Esophagus mucosa (tissue), 1 donor: ENCODE data around the gene ZNF397. TPM values are rescaled to one million over a fixed set of nuclear protein-coding genes. Genes with fewer than 3 reads are reported as not detected.
A peak's percentile ranks its signal among the peaks of the same experiment; 100 is the strongest.
"Not testable (repeated sequence)": the region's sequence is repeated elsewhere in the genome, so short reads cannot be mapped to it uniquely, and the experiment has no call there.

Experiments used
- ATAC-seq: fragments of 200-7000 bp; cut with Tn5 transposase; one replicate; pipeline ENCODE4 v1.9.1; 2020
- total RNA-seq: library from RNA; stranded (reverse); gene quantifications from one replicate; pipeline ENCODE4 v1.2.4, GENCODE V29; 2023
- donor health status: DM: yes; HTN: yes; CAD: no.

The ZNF397 gene
- 9.0 TPM for total RNA-seq

DNA sequence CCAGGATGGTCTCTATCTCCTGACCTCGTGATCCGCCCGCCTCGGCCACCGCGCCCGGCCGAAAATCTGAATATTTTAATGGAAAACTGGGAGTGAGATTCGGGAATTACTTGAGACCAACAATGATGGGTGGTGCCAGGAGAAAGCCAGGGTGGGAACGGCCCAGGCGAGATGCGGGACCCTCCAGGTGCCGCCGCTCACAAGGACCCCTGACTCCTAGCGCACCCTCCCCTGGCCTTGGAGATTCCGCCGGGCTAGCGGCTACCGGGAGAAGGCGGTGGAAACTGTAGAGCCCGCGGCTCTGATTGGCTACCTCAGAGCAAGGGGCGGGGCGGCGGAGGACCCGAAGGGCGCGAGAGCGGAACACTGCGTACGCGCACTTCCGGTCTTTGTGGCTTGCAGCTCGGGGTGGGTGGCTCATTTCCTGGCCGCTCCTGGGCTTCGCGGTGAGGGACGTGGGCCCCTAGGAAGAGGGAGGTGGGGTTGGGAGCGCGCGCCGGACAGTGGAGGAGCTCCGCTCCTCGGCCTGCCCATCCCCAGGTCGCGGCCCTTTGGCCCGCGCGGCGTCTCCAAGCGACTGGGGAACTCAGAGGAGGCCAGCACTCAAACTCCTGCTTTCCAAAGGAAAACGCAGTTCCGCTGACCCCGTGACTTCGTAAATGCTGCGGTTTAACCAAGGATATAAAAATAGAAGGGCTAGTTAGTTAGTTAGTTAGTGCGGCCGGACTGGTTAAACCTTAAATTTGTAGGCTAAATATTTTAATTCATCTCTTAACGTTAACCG is at the start of gene ZNF397:
Gene ZNF397, plus strand, starts transcription at position 371 of the 784 bp plus-strand sequence. CDS start 1,437 bp downstream, outside the sequence.
- ATAC-seq = peak; percentile 100

DNA sequence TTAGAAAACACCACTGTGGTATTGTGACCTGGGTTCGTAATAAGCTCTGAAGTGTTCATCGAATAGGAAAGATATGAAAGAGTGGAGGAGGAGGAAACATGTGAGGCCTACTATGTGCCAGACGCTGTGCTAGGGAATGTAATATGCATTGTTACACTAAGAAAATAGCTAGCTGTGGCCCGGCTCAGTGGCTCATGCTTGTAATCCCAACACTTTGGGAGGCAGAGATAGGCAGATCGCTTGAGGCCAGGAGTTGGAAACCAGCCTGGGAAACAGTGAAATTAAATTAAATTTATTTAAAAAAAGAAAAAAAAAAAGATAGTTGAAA is 49.2 kb upstream of the ZNF397 start:
- ATAC-seq = no peak

DNA sequence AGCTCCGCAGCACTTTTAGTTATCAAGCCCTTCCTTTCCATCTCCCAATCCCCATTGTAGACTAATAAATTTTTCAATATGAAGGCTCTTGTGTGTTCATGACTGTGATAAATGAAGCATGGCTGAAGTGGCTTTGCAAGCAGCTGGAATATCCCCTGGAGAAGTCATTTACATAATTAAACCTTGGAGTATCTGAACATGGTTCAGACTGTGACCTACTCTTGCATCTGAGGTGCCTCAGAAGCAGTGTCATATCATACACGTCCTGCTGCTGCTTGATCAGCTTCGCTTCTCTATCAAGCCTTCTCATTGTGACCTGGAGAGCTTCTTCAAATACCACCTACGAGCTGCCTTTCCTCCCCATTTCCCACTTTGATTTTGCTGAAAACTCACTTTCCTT is 48.4 kb upstream of the ZNF397 start:
- no peak for ATAC-seq

DNA sequence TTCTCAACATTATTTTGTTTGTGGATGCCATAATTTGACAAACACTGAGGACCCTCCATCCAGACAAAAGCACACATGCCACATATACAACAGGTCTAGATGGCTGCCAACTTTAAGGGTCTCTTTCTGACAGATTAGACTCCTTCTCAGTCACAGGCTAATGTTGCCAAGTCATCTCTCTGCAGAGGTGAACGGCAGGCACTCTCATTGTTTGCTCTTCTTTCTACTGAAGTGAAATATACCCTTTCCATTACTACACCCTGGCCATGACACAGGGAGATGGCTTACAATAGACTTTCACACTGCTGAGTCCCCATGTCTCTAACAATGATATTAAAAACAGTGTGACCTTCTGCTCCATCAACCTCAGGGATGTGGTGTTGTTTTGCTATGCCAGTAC is 47.5 kb upstream of the ZNF397 start:
- no peak for ATAC-seq

DNA sequence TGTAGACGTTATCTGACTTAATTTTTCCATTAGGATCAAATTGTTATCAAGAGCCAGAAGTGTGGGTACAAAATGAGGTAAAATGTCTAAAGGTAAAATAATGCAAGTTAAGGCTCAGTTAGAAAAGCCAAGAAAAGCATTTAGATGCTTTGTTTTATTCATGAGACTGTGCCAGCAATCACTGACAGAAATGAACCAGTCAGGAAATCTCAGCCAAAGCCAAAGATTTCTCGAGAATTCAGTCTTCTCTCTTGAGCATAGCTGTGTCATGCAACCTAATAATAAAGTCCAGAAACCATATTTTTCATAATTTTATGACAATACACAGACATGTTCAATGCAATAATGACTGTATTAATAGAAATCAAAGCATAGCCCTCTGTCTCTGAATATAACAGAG is 43.5 kb upstream of the ZNF397 start:
- no peak for ATAC-seq

DNA sequence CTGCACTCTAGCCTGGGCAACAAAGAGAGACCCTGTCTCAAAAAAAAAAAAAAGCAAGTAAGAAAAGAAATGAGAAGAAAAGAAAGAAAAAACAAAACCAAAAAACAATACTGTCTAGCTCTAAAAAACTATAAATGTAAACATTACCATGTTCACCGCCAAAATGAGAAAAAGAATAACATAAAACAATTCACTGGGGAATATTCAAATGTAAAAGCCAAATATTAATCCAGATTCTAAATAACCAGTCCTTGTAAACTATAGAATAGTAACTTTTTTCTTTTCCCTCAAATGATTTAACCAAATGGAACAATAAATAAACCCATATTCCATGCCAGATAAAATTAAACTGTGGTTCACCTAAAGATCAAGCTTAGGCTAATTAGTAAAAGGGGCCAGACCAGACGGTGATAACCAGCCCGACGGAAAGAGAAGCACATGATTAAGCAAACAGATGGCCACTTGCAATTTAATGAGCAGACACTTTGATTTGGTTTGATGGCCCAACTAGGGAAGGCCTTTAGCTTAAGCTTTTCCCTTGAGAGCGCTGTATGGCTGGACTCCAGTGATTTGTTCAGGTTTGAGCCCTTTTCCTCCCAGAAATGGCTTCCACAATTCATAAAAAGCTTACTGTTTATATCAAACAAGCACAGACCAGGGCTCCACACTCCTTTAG is 39.4 kb upstream of the ZNF397 start:
- ATAC-seq = no peak

DNA sequence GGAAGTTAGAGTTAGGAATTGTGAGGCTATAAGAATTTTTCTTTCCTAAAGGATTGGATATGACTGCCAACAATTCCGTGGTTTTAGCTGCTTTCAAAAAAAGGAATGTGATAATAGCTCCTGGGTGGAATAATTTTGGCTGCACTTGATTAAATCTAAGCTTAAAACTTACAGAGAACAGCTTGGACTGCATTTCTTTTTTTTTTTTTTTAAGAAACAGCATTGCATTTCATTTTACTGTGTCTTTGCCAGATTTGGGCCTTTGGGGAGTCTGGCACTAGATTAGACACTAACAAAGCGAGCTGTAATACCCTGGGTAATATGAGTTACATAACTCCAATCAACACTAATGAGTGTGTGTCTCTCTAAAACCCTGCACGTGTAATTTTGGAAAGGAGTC is 37.8 kb upstream of the ZNF397 start:
- ATAC-seq = no peak

DNA sequence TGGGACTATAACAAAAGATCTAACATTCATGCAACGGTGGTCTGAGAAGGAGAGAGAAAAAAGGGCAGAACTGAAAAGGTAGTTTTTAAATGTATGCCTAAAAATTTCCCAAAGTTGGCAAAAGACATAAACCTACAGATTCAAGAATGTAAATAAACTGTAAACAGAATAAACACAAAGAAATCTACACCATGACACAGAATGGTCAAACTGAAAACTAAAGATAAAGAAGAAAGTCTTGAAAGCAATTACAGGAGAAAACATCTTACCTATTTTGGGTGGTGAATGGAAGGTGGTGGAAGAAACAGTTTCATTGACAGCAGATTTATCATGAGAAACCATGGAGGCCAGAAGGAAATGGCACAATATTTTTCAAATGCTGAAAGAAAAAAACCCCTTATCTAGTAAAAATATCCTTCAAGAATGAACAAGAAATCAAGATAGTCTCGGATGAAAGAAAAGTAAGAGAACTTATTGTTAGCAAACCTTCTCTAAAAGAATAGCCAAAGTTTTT is 35.6 kb upstream of the ZNF397 start:
- no peak for ATAC-seq

DNA sequence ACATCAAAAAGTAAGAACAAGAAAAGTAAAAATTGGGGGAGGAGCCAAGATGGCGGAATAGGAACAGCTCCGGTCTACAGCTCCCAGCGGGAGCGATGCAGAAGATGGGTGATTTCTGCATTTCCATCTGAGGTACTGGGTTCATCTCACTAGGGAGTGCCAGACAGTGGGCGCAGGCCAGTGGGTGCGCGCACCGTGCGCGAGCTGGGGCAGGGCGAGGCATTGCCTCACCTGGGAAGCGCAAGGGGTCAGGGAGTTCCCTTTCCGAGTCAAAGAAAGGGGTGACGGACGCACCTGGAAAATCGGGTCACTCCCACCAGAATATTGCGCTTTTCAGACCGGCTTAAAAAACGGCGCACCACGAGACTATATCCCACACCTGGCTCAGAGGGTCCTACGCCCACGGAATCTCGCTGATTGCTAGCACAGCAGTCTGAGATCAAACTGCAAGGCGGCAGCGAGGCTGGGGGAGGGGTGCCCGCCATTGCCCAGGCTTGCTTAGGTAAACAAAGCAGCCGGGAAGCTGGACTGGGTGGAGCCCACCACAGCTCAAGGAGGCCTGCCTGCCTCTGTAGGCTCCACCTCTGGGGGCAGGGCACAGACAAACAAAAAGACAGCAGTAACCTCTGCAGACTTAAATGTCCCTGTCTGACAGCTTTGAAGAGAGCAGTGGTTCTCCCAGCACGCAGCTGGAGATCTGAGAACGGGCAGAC is 34.9 kb upstream of the ZNF397 start:
- ATAC-seq = not testable (repeated sequence)

DNA sequence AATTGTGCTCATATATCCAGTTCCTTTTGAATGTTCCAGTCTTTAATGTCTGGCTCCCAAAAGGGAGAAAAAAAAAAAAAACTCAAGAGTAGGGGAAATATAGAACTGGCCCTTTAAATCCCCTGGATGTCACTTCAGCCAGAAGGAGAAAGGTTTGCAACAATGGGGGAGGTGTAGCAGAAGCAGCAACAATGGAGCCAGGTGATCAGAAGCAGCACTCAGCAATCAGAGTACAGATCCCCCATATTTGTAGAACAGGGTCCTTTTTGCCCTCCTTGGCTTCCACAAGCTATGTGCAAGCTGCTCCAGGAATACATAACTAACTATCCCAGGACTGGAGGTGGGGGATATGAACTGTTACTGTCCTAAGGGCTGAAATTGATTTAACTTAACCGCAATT is 25.8 kb upstream of the ZNF397 start:
- ATAC-seq = no peak

DNA sequence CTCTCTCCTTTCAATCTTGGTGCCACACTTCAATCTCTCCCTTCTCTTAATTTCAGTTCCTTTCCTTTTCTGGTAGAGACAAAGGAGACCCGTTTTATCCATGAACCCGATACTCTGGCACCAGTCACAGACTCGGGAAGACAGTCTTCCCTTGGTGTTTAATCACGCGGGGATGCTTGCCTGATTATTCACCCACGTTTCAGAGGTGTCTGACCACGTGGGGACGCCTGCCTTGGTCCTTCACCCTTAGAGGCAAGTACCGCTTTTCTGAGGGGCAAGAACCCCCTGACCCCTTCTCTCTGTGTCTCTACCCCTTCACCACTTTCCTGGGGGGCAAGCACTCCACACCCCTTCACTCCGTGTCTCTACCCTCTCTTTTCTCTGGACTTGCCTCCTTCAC is 24.2 kb upstream of the ZNF397 start:
- not testable (repeated sequence) for ATAC-seq

DNA sequence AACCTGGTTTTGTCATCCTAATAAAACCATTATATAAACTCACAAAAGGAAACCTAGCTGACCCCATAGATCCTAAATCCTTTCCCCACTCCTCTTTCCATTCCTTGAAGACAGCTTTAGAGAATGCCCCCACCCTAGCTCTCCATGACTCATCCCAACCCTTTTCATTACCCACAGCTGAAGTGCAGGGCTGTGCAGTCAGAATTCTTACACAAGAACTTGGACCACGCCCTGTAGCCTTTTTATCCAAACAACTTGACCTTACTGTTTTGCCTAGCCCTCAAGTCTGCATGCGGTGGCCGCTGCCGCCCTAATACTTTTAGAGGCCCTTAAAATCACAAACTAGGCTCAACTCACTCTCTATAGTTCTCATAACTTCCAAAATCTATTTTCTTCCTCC is 21.5 kb upstream of the ZNF397 start:
- not testable (repeated sequence) for ATAC-seq

DNA sequence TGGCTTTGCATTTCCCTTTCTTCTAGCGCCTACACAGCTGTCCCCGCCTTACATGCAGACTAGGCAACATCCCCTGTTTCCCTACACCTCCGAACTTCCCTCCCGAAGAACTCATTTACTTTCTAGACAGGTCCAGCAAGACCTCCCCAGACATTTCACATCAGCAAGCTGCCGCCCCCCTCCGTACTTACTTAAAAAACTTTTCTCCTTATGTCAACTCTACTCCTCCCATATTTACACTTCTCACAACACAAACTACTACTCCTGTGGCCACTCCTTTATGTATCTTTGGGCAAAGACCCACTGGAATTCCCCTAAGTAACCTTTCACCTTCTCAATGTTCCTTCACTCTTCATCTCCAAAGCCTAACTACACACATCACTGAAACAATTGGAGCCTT is 20.4 kb upstream of the ZNF397 start:
- no peak for ATAC-seq

DNA sequence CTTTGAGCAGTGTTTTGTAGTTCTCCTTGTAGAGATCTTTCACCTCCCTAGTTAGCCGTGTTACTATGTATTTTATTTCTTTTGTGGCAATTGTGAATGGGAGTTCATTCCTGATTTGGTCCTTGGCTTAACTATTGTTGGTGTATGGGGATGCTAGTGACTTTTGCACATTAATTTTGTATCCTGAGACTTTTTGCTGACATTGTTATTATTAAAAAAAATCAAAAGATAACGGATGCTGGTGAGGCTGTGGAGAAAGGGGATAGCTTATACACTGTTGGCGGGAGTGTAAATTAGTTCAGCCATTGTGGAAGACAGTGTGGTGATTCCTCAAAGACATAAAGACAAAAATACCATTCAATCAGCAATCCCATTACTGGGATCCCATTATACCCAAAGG is 17.0 kb upstream of the ZNF397 start:
- ATAC-seq = no peak

DNA sequence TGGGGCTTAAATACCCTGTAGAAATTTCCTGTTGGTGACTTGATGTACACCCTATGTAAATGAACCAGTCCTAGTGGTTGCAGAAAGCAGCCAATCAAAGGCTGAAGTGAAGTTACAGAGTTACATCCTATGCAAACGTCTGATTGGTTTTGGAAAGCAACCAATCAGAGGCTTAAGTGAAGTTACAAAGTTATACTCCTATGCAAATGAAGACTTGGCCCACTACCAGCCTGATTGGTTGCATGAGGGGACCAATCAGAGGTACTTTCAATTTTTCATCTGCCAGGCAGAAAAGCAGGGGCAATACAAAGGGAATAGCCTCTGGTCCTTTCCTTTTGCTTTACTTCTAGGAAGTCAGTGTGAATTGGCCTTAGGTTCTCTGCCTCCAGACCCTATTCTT is 13.6 kb upstream of the ZNF397 start:
- no peak for ATAC-seq

DNA sequence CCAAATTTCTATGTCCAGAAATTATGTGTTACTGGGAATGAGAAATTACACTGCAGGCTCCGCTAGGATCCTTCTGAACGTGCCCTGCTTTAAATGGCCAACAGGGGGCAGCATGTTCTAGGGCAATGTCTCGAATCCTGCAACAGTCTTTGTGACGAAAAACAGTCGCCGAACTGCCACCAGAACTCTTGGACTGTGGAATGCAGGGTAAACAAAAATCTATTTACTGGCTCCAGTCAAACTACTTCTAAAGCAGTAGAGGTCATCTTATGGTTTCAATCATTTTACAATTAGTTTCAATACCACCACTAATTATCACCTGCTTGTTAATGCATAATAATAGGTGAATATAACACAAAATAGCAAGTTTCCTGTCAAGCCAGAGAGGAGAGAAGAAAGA is 9.8 kb upstream of the ZNF397 start:
- peak; percentile 81 for ATAC-seq

DNA sequence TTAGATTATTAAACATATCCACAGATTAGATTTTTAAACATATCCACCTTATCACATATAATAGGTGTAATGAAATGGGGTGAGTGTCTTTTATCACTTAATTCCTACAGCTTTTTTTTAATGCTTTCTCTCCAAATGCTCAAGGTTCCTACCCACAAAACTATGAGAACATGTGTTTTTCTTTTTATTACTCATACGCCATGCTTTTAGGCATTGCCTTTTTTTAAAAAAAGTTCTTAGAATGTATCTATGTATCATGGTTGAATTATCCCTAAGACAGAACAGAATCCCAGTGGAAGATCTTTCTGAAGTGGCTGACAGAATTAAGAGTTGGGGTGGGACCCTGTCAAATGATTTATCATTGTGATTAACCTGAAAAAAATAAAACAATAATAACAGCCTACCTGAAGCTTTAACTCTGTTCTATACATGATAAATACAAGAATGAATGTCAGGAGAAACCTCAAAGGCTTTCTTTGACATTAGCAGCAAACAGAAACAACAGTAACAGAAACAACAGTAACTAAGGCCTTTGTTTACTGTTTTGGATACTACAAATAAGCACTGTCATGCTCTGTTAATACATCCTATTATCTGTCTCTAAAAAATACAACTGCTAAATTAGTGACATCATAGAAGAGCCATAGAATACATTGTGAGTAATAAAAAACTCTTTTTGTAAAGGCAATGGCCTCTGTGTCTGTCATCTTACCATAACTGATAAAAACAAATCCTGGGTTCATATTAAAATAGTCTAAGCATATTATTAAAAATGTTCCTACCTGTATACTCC is 4.1 kb upstream of the ZNF397 start:
- no peak for ATAC-seq

DNA sequence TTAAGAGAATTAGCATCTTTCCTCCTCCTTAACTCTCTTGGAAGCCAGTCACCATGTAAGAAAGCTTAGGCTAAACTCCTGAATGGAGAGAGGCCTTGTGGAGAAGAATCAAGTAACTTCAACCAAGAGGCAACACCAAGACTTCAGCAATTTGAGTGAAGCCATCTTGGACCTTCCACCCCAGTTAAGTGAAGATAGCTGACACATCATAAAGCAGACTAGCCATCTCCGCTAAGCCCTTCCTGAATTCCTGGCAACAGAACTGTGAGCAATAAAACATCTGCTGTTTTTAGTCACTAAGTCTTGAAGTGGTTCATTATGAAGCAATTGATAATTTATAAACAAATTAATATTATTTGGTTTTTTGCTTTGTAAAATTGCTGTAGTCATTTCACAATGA is 1.5 kb upstream of the ZNF397 start:
- ATAC-seq = no peak

DNA sequence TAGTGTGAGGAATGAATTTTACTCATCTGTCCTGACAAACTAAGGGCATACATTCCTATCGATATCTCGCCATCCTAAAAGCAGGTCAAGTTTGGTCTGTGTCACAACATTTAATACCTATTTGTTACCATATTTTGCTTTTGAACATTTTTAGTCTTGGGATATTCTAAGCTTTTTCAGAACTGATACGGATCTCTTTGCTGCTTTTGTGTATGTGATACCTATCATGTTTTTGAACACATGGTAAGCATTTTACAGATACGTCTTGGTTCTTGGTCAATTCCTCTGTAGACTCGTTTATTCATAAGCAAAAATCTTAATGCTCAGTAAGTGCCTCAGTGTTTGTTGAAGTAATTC is 592 bp downstream of the ZNF397 start:
- no peak for ATAC-seq

DNA sequence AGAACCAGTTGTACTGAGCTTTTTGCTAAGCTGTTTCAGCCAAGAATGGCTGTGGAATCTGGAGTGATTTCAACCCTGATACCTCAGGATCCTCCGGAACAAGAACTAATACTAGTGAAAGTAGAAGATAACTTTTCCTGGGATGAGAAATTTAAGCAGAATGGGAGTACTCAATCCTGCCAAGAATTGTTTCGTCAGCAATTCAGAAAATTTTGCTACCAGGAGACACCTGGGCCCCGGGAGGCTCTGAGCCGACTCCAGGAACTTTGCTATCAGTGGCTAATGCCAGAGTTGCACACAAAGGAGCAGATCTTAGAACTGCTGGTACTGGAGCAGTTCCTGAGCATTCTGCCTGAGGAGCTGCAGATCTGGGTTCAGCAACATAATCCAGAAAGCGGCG is 1.6 kb downstream of the ZNF397 start:
- ATAC-seq = no peak

DNA sequence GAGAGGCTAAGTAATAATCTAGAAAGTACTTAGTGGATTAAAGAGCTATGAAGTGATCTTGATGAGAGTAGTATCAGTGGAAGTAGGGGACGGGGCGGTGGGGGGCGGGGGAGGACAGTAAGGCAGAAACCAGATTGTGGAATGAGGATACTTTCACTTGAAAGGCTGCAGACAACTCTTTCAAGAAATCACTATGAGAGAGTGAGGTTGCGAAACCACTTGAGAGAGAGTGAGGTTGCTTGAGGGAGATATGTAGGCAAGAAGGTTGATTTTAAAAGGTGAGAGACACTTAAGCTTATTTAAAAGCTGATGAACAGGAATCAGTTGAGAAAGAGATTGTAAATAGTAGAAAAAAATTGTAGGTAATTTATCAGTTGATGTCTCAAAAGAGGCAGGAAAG is 3.8 kb downstream of the ZNF397 start:
- no peak for ATAC-seq

DNA sequence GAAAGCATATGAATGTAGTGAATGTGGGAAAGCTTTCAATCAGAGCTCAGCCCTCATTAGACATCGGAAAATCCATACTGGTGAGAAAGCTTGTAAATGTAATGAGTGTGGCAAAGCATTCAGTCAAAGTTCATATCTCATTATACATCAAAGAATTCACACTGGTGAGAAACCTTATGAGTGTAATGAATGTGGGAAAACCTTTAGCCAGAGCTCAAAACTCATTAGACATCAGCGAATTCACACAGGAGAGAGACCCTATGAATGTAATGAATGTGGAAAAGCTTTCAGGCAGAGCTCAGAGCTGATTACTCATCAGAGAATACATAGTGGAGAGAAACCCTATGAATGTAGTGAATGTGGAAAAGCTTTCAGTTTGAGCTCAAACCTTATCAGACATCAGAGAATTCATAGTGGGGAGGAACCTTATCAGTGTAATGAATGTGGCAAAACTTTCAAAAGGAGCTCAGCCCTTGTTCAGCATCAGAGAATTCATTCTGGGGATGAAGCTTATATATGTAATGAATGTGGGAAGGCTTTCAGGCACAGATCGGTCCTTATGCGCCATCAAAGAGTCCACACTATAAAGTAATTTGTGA is 5.0 kb downstream of the ZNF397 start:
- ATAC-seq = no peak

DNA sequence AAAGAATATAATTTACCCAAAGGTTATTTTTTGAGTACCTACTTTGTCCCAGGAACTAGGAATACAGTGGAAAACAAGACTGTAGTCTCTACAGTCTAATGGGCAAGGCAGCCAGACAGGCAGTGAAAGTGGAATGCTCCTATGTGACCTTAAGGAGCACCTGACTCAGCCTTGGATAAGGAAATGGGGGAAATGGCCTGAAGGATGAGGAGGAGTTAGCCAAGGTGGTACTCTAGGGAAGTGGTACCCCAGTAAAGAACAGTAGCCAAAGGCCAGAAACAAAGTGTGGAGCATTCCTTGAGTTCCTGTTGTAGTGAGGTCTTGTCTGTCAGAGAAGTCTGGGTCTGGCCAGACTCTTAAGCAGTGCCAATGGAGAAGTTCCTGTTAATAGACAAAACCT is 6.0 kb downstream of the ZNF397 start:
- ATAC-seq = no peak
